RWPE1 (cell line): ENCODE measurements around the gene CFAP61.

Experiments
- CTCF ChIA-PET: fragments of 350-600 bp; sonication (Branson Sonifier 250); formaldehyde crosslinking; extraction: SDS; loops from one replicate; lab custom pipeline; 2021; lab: Yijun Ruan, JAX
- POLR2A ChIA-PET: fragments of 400-600 bp; formaldehyde crosslinking; extraction: SDS; loops from one replicate; lab custom pipeline; 2020; ENCODE audit warnings: antibody characterized with exemption; ENCODE audit not compliant: low non-redundant PET; lab: Yijun Ruan, JAX
- DNase-seq: peaks from one replicate; pipeline ENCODE4 v3.0.0; 2012; ENCODE audit warnings: low spot score
- H3K27ac ChIP-seq: fragments of 450-650 bp; 2 replicates; pipeline ENCODE4 v1.5.1; 2017
- TF ChIP-seq, protein P1 (sequence below): fragments of 450-650 bp; conservative IDR thresholded peaks from 2 replicates; pipeline ENCODE4 v1.5.1; 2017; ENCODE audit warnings: low read depth, mild to moderate bottlenecking

The CFAP61 gene

DNA sequence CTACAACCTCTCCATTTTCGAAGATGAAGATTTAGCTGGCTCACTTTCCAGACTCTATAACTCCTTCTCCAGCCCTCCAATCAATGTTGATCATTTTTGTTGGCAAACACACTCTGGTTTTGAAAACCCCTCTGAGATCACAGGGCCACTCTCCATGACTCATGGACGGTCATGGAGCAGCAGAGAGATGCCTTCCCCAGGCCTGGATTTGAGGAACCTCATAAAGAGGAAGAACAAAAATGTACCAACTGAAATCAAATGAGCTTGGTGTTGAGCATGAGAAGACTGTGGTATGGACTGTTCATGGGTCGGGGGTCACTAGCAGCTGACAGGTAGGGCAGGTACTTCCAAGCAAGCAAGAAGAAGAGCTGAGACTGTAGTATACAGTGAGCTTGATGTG is 202.8 kb downstream of the CFAP61 start:
- CTCF ChIA-PET = no interaction called here

DNA sequence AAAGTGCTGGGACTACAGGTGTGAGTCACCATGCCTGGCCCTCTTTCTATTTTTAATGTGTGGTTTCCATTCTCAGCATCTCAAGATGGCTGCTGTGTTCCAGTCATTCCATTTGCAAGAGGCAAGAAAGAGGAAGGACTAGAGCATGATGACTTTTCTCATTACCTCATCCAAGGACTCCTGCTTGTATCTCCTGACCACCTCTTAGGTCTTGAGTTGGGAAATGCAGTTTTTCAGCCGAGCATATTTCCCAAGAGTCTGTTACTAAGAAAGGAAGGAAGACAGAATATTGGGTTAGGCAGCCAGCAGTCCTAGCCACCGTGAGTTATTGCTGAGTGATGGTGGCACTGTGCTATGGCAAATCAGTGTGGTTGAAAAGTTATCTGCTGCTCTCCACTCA is 207.2 kb downstream of the CFAP61 start:
- TF ChIP-seq, protein P1, sequence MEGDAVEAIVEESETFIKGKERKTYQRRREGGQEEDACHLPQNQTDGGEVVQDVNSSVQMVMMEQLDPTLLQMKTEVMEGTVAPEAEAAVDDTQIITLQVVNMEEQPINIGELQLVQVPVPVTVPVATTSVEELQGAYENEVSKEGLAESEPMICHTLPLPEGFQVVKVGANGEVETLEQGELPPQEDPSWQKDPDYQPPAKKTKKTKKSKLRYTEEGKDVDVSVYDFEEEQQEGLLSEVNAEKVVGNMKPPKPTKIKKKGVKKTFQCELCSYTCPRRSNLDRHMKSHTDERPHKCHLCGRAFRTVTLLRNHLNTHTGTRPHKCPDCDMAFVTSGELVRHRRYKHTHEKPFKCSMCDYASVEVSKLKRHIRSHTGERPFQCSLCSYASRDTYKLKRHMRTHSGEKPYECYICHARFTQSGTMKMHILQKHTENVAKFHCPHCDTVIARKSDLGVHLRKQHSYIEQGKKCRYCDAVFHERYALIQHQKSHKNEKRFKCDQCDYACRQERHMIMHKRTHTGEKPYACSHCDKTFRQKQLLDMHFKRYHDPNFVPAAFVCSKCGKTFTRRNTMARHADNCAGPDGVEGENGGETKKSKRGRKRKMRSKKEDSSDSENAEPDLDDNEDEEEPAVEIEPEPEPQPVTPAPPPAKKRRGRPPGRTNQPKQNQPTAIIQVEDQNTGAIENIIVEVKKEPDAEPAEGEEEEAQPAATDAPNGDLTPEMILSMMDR = no peak
- ChIA-PET CTCF (no interaction called here), POLR2A (no interaction called here)
- no peak for DNase-seq
- H3K27ac ChIP-seq = no peak overlapping the region

More for the DNA sequence above, 202.8 kb downstream of the CFAP61 start:
- H3K27ac ChIP-seq = no peak overlapping the region
- no peak for DNase-seq
- POLR2A ChIA-PET = no interaction called here
- TF ChIP-seq, protein P1 = no peak

GRCh38 chr20:20261159-20261558 is 208.8 kb downstream of the CFAP61 start:
- H3K27ac ChIP-seq = no peak overlapping the region
- DNase-seq = no peak
- POLR2A ChIA-PET = no interaction called here
- TF ChIP-seq, protein P1 = no peak
- CTCF ChIA-PET = no interaction called here

- CTCF ChIA-PET = no interaction called here
- H3K27ac ChIP-seq = no peak overlapping the region
- POLR2A ChIA-PET = no interaction called here
- no peak for DNase-seq
- TF ChIP-seq, protein P1 = no peak
Observed at GRCh38 chr20:20265210-20265609, 212.9 kb downstream of the CFAP61 start.

DNA sequence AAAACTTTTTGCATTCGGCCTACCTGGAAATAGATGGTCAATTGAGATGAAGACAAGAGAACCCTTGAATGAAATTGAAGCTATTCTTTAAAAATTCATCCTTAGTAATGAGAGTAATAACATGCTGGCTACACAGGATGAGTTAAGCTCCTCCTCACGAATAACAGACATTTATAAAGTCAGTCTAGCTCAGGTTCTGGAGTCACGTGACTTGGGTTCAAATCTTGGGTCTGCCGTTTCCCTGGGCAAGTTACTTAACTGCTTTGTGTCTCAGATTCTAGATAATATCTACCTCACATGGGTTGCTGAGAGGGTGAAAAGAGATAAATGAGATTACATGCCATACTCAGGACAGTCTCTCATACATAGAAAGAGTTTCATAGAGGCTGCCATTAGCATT is 214.2 kb downstream of the CFAP61 start:
- TF ChIP-seq, protein P1 = no peak
- ChIA-PET CTCF (no interaction called here), POLR2A (no interaction called here)
- no peak overlapping the region for H3K27ac ChIP-seq
- DNase-seq = no peak

- no peak for DNase-seq
- ChIA-PET CTCF (interaction anchor here (0.6 kb wide), 1 partner anchor 18 kb away, joined by 3 read pairs; no protein-coding TSS in a partner anchor), POLR2A (no interaction called here)
- no peak overlapping the region for H3K27ac ChIP-seq
- TF ChIP-seq, protein P1 = no peak
Observed at GRCh38 chr20:20267685-20268370, 215.5 kb downstream of the CFAP61 start.
